Measurements from ENCODE around the gene BAHD1. TPM values are rescaled to one million over a fixed set of nuclear protein-coding genes. Genes with fewer than 3 reads are reported as not detected.
"Not testable (repeated sequence)": the region's sequence is repeated elsewhere in the genome, so short reads cannot be mapped to it uniquely, and the experiment has no call there.

BAHD1 gene
- total and polyA plus RNA-seq, 11 donors, result 7.8 to 28.4 (median 16.1) TPM

- no peak for TF ChIP-seq POLR2A (IDR thresholded peaks at IDR 0.05)
- TF ChIP-seq CTCF (IDR thresholded peaks at IDR 0.05), result no peak
- Histone ChIP-seq H3K27ac (no peak overlapping the region), H3K27me3 (no peaks in the 10 kb centered on the region), H3K4me3 (no peak overlapping the region), H3K36me3 (peaks cover 0 to 2% (median 0%) of the 10 kb centered on the region in 9 donors), H3K4me1 (peaks cover 4 to 73% (median 46%) of the 10 kb centered on the region in 12 donors), H3K9me3 (no peaks in the 10 kb centered on the region)
- 57 to 70% (median 63%) methylated on average over 11 of the region's 11 CpGs for WGBS, 4 donors
- intact Hi-C loops (cut with DNase I), result loop anchor here in 1 of 10 donors (5.0 kb wide), 1 partner anchor 55 kb away; no protein-coding TSS in a partner anchor
- DNase-seq (peak in 1 of 5 donors; percentile 13), ATAC-seq (peak in 1 of 4 donors; percentile 31)
These were observed 11.7 kb downstream of the BAHD1 start for GRCh38 chr15:40452296-40453090.

DNA sequence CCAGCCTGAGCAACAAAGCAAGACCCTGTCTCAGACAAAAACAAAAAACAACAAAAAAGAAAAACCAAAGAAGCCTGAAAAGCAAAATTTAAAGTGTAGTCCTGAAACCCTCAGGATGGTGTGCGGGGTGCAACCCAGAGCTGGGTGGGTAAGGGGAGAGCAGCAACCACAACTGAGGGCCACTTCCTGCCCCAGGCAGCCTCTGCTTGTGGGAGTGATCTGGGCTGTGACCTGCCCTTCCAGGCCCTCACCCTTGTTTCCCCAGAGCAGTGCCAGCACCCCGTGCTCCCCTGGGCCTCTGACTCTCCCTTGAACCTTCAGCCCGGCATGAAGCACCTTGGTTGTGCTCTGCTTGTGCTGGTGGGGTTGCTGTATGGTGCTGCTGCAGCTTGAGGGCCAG, 13.2 kb downstream of the BAHD1 start:
- H3K27me3 ChIP-seq, H3K36me3 ChIP-seq, ATAC-seq, H3K9me3 ChIP-seq, H3K4me3 ChIP-seq, H3K27ac ChIP-seq: not testable (repeated sequence)
- 63 to 76% (median 67%) methylated on average over 3 of the region's 3 CpGs for WGBS, 4 donors
- DNase-seq, result peak in 1 of 5 donors; percentile 8
- intact Hi-C loops (cut with DNase I), result loop anchor here in 1 of 10 donors (5.0 kb wide), 1 partner anchor 53 kb away; no protein-coding TSS in a partner anchor
- peaks cover 4 to 73% (median 46%) of the 10 kb centered on the region in 12 donors for H3K4me1 ChIP-seq

DNA sequence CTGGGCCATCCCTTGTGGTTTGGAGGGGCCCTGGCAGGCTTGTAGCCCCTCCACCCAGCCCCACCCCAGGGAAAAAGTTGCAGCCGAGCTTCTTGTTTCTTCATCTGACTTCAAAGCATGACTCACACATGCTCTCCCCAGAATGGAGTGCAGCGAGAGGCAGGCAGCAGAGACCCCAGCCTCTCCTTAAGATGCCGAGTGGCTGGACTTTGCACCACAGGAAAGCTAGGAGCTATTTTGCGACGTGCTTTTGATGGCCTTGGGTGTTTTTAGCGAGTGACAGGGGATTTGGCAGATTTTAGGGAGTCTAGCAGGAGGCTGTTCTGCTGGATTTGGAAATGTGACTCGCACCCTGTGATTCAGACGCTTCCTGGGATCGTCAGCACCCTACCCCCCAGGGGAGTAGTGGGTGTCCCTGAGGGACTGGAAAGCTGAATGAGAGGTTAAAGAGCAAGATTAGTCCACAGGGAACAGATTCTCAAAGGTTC, 14.2 kb downstream of the BAHD1 start:
- H3K4me3 ChIP-seq, result no peak overlapping the region
- WGBS, 4 donors, result 63 to 81% (median 73%) methylated on average over 5 to 9 of the region's 9 CpGs
- ATAC-seq (no peak), DNase-seq (no peak)
- no peak overlapping the region for H3K27ac ChIP-seq
- H3K36me3 ChIP-seq, result peaks cover 0 to 17% (median 15%) of the 10 kb centered on the region in 9 donors
- TF ChIP-seq CTCF (IDR thresholded peaks at IDR 0.05), result no peak
- no peak for TF ChIP-seq POLR2A (IDR thresholded peaks at IDR 0.05)
- no peaks in the 10 kb centered on the region for H3K9me3 ChIP-seq
- intact Hi-C loops (cut with DNase I), result loop anchor here in 1 of 10 donors (5.0 kb wide), 1 partner anchor 52 kb away; no protein-coding TSS in a partner anchor
- peaks cover 4 to 66% (median 45%) of the 10 kb centered on the region in 12 donors for H3K4me1 ChIP-seq
- H3K27me3 ChIP-seq, result no peaks in the 10 kb centered on the region

GRCh38 chr15:40456299-40456712, 15.6 kb downstream of the BAHD1 start:
- no peaks in the 10 kb centered on the region for H3K9me3 ChIP-seq
- DNase-seq (peak in 1 of 5 donors; percentile 61), ATAC-seq (peak; percentile 43 to 69 (median 52))
- 22 to 40% (median 29%) methylated on average over 7 of the region's 7 CpGs for WGBS, 4 donors
- TF ChIP-seq CTCF (IDR thresholded peaks at IDR 0.05) (no peak), POLR2A (IDR thresholded peaks at IDR 0.05) (no peak)
- H3K36me3 ChIP-seq, result peaks cover 0 to 29% (median 22%) of the 10 kb centered on the region in 9 donors
- no peaks in the 10 kb centered on the region for H3K27me3 ChIP-seq
- H3K4me3 ChIP-seq, result no peak overlapping the region
- intact Hi-C loops (cut with DNase I), result no loop called here
- H3K4me1 ChIP-seq, result peaks cover 4 to 60% (median 45%) of the 10 kb centered on the region in 12 donors
- H3K27ac ChIP-seq, result peak overlapping the region in 5 of 12 donors; percentile 10 to 55 (median 48)
